HepG2 (cell line): ENCODE results near the gene ACP5. TPM values are rescaled to one million over a fixed set of nuclear protein-coding genes. Genes with fewer than 3 reads are reported as not detected.
A peak's percentile ranks its signal among the peaks of the same experiment; 100 is the strongest.

Source experiments
- ATAC-seq: fragments of 200-7000 bp; cut with Tn5 transposase; 3 replicates; pipeline ENCODE4 v1.9.1; 2020; ENCODE audit warnings: mild to moderate bottlenecking, moderate library complexity
- BruUV-seq: library from RNA; stranded (reverse); fragments of 400-500 nt; replicated peaks from 2 replicates; lab custom pipeline; 2021; lab: Mats Ljungman, UMichigan
- CTCF ChIA-PET: fragments of 300-600 bp; formaldehyde crosslinking; extraction: SDS; loops from one replicate; lab custom pipeline; 2021; ENCODE audit warnings: low total read pairs, inconsistent platforms, low intra/inter-chr PET ratio; lab: Yijun Ruan, JAX
- POLR2A ChIA-PET: fragments of 350-600 bp; sonication (Branson Sonifier 250); formaldehyde crosslinking; loops from one replicate; lab custom pipeline; 2020; ENCODE audit warnings: antibody characterized with exemption, inconsistent platforms; lab: Yijun Ruan, JAX
- DNase-seq: peaks from one replicate; pipeline ENCODE4 v3.0.0-alpha.2; 2015; ENCODE audit warnings: low spot score
- FAIRE-seq: peaks from 3 replicates; lab custom pipeline; 2011; peaks lifted over from hg19 to GRCh38; lab: Jason Lieb, UNC
- H2AFZ ChIP-seq: one replicate; pipeline ENCODE4 v1.6.1; 2011; ENCODE audit warnings: low read length, inconsistent platforms
- H3K27ac ChIP-seq: fragments of 300-600 bp; 3 replicates; pipeline ENCODE4 v1.8.0; 2011; ENCODE audit warnings: mixed run types, mild to moderate bottlenecking, mixed read lengths, low read length, inconsistent platforms; ENCODE audit not compliant: insufficient read depth; ENCODE audit errors: extremely low read length
- H3K27me3 ChIP-seq, 2 experiments: fragments of 200-600 bp in 1 of 2; 2 replicates in 1 of 2; 3 replicates in 1 of 2; pipeline versions ENCODE4 v1.6.0 to v1.8.0; 2011; ENCODE audit warnings: low read length in 2 of 2, mild to moderate bottlenecking in 2 of 2, moderate library complexity in 2 of 2, inconsistent platforms in 1 of 2; ENCODE audit not compliant: insufficient read depth in 2 of 2, control insufficient read depth in 1 of 2
- H3K36me3 ChIP-seq, 2 experiments: fragments of 200-600 bp in 1 of 2; replicated peaks in 1 of 2; 2 replicates in 1 of 2; 3 replicates in 1 of 2; pipeline versions ENCODE4 v1.5.1 to v1.8.0; 2011; ENCODE audit warnings: low read length in 2 of 2, inconsistent platforms in 1 of 2; ENCODE audit not compliant: insufficient read depth in 2 of 2, control insufficient read depth in 1 of 2
- H3K4me1 ChIP-seq: 2 replicates; pipeline ENCODE4 v1.5.1; 2012; ENCODE audit warnings: low read length, inconsistent platforms; ENCODE audit not compliant: insufficient read depth
- H3K4me2 ChIP-seq: 2 replicates; pipeline ENCODE4 v1.6.0; 2011; ENCODE audit warnings: low read depth, low read length, inconsistent platforms
- H3K4me3 ChIP-seq, 3 experiments: fragments of 200-600 bp in 1 of 3; sonication (generic), shearing (Covaris generic) in 1 of 3; replicated peaks in 1 of 3; 2 replicates each; pipeline ENCODE4 v1.5.1; 2011 to 2016; ENCODE audit warnings: low read length in 3 of 3, inconsistent platforms in 2 of 3, low read depth in 2 of 3, mild to moderate bottlenecking in 2 of 3, control low read depth in 1 of 3, mixed read lengths in 1 of 3; ENCODE audit not compliant: insufficient read depth in 1 of 3
- H3K79me2 ChIP-seq: one replicate; pipeline ENCODE4 v1.6.1; 2011; ENCODE audit warnings: low read length, inconsistent platforms; ENCODE audit not compliant: insufficient read depth
- H3K9ac ChIP-seq: 2 replicates; pipeline ENCODE4 v1.6.0; 2011; ENCODE audit warnings: mild to moderate bottlenecking, low read depth, low read length, inconsistent platforms; ENCODE audit not compliant: insufficient read depth
- H3K9me3 ChIP-seq: 2 replicates; pipeline ENCODE4 v1.5.1; 2012; ENCODE audit warnings: mild to moderate bottlenecking, low read length
- H4K20me1 ChIP-seq: 2 replicates; pipeline ENCODE4 v1.6.0; 2011; ENCODE audit warnings: inconsistent platforms, mild to moderate bottlenecking, low read length, moderate library complexity; ENCODE audit not compliant: insufficient read depth
- CEBPG ChIP-seq: IDR thresholded peaks from 2 replicates; pipeline ENCODE4 v1.6.1; 2016
- EP300 ChIP-seq, 3 experiments: sonication (generic) in 1 of 3; formaldehyde crosslinking in 1 of 3; IDR thresholded peaks; 2 replicates each; pipeline versions ENCODE4 v1.5.1 to v1.6.1; 2011 to 2020; ENCODE audit warnings: low read depth in 2 of 3, low read length in 2 of 3, borderline replicate concordance in 1 of 3, improper control_type of control experiment in 1 of 3, mild to moderate bottlenecking in 1 of 3, missing genetic modification reagents in 1 of 3, moderate library complexity in 1 of 3
- RFX5 ChIP-seq: IDR thresholded peaks from 2 replicates; pipeline ENCODE4 v1.6.1; 2011; ENCODE audit warnings: low read depth, low read length, improper control_type of control experiment
- WGBS: methylation state at CpG from one replicate; pipeline ENCODE4 v1.1.6; 2017; ENCODE audit warnings: low lambda C conversion rate; 5-methylcytosine and 5-hydroxymethylcytosine counted together
- in situ Hi-C: cut with HindIII; loops from 2 replicates; pipeline ENCODE4 v1.10.0; 2017; ENCODE audit warnings: low pct_unique_long_range_greater_than_20kb; ENCODE audit not compliant: extremely low pct_ligation_motif_present
- intact Hi-C: fragments of 100-400 bp; cut with micrococcal nuclease; formaldehyde crosslinking; loops from one replicate; pipeline ENCODE4 v1.10.0; 2022; ENCODE audit not compliant: unreplicated experiment
- polyA plus RNA-seq, 8 experiments: library from polyadenylated mRNA; depleted of rRNA in 3 of 8; stranded (reverse) in 7 of 8; unstranded in 1 of 8; fragments of >200 nt; fragmentation: Illumina TruSeq in 4 of 8; extraction: Trizol in 4 of 8; gene quantifications; 2 replicates each; pipeline versions ENCODE4 v1.2.1 to v1.2.3, GENCODE V29; 2011 to 2016; ENCODE audit warnings: low read depth in 4 of 8, missing spikeins in 1 of 8, mixed read lengths in 1 of 8; ENCODE audit not compliant: insufficient read depth in 1 of 8
- total RNA-seq, 5 experiments: library from RNA; depleted of rRNA; stranded (reverse); fragments of >200 nt; fragmentation: Illumina TruSeq; extraction: Trizol; gene quantifications; 2 replicates each; pipeline ENCODE4 v1.2.3, GENCODE V29; 2016; ENCODE audit warnings: low read depth in 1 of 5
- TF ChIP-seq, protein P1 (sequence below): sonication (generic); formaldehyde crosslinking; IDR thresholded peaks from 2 replicates; pipeline ENCODE4 v1.4.0; 2020; ENCODE audit warnings: missing genetic modification reagents
- TF ChIP-seq, protein P2 (sequence below): sonication (generic); formaldehyde crosslinking; IDR thresholded peaks from 2 replicates; pipeline ENCODE4 v1.8.0; 2022; ENCODE audit warnings: mild to moderate bottlenecking, missing genetic modification reagents, moderate library complexity

Gene ACP5
- total and polyA plus RNA-seq, 2 of the 13 experiments (the other 11 are each of a cell fraction or from before 2014, with no cell fraction given) = 1.3 to 6.7 TPM

DNA sequence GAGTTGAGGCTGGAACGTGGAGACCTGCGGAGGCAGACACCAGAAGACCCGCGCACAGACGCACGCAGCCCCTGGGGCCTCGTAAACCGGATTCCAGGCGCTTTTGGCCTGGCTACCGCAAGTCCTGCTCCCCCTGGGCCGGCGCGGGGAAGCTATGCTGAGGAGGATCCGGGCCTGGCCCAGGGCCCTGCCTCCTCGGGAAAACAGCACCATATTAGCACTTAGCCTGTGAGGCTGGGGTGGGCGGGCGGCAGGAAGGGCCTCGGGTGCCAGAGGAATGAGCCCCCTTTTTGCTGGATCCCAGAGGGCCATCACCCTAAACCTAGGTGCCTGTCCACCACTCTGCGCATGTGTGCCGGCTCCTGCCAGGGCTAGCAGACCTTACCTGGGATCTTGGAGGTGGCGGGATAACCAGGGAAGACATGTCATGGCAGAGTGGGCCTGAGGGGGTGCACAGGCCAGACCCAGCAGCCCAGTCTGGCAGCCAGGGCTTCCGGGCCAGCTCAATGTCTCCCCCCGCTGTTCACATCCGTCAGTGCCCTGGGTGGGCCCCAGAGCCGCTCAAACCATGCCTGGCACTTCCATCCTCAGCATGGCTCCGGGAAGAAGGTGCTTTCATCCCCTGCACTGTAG lies 25.7 kb downstream of the ACP5 start (continued):
- TF ChIP-seq, protein P1, sequence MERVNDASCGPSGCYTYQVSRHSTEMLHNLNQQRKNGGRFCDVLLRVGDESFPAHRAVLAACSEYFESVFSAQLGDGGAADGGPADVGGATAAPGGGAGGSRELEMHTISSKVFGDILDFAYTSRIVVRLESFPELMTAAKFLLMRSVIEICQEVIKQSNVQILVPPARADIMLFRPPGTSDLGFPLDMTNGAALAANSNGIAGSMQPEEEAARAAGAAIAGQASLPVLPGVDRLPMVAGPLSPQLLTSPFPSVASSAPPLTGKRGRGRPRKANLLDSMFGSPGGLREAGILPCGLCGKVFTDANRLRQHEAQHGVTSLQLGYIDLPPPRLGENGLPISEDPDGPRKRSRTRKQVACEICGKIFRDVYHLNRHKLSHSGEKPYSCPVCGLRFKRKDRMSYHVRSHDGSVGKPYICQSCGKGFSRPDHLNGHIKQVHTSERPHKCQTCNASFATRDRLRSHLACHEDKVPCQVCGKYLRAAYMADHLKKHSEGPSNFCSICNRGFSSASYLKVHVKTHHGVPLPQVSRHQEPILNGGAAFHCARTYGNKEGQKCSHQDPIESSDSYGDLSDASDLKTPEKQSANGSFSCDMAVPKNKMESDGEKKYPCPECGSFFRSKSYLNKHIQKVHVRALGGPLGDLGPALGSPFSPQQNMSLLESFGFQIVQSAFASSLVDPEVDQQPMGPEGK (CRISPR knock-in tag) = 0 out of 2 replicates have a peak, but pooled peaks have one; percentile 22
- TF ChIP-seq, protein P2, sequence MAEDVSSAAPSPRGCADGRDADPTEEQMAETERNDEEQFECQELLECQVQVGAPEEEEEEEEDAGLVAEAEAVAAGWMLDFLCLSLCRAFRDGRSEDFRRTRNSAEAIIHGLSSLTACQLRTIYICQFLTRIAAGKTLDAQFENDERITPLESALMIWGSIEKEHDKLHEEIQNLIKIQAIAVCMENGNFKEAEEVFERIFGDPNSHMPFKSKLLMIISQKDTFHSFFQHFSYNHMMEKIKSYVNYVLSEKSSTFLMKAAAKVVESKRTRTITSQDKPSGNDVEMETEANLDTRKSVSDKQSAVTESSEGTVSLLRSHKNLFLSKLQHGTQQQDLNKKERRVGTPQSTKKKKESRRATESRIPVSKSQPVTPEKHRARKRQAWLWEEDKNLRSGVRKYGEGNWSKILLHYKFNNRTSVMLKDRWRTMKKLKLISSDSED (CRISPR knock-in tag) = no peak
- TF ChIP-seq RFX5 = no peak

DNA sequence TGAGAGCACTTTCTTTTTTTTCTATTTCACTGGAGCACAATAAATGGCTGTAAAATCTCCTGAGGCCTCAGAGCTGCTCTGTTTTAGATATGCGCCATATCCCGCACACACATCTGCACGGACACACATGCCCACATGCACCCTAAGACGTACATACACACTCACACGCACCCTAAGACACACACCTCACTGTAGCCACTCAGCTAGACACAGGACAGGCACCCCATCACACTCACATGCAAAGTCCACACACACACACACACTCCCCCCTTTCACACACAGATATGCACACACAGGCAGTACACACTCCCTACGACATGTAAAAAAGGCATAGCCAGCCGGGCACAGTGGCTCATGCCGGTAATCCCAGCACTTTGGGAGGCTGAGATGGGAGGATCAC lies 27.2 kb downstream of the ACP5 start:
- Histone ChIP-seq H3K27ac (no peak overlapping the region), H3K4me3 (no peak overlapping the region), H3K9ac (no peak overlapping the region), H2AFZ (no peak overlapping the region), H3K4me2 (no peak overlapping the region), H3K79me2 (peaks cover under 1% of the 10 kb centered on the region), H3K9me3 (no peaks in the 10 kb centered on the region), H3K36me3 (peaks cover 5 to 10% of the 10 kb centered on the region in 2 experiments; a peak in 4 of 5 replicates), H4K20me1 (no peaks in the 10 kb centered on the region), H3K4me1 (peaks cover 12% of the 10 kb centered on the region), H3K27me3 (no peaks in the 10 kb centered on the region)
- in situ Hi-C loops (no loop called here), intact Hi-C loops (no loop called here)
- no peak for ATAC-seq
- 87% methylated on average over 8 of the region's 8 CpGs for WGBS
- BruUV-seq = no TSS peak
- no peak for TF ChIP-seq CEBPG (CRISPR knock-in tag)
- no peak for TF ChIP-seq EP300 (IDR thresholded peaks at IDR 0.05; ENCODE audit: low read depth in 2 of 2, low read length in 2 of 2)
- no peak for TF ChIP-seq EP300 (CRISPR knock-in tag; IDR thresholded peaks at IDR 0.05; ENCODE audit: borderline replicate concordance)
- POLR2A ChIA-PET = no interaction called here
- CTCF ChIA-PET = no interaction called here
- no peak for DNase-seq
- FAIRE-seq = no peak
